ENCODE data around the gene CEP131. TPM values are rescaled to one million over a fixed set of nuclear protein-coding genes. Genes with fewer than 3 reads are reported as not detected.

The CEP131 gene
- total RNA-seq, 1 donor from 2014 or later = 33.2 TPM

DNA sequence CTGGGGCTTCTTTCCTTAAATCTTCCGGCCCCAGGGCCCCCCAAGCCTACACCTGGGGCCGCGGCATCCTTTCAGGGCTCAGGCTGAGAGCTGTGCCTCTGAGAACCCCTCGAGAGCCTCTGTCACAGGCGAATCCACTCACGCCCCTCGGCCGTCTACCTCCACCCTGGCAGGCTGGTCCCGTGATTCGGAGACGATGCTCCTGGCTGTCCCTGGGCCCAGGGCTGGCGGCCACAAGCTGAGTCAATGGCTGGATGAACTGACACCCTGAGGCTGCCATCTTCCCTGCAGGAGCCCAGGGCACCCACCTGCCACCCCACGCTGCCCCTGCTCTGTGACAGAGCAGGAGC is 11.7 kb upstream of the CEP131 start:
- DNase-seq (ENCODE audit: low spot score, unreplicated experiment) = no peak
- no peak for TF ChIP-seq CTCF (IDR thresholded peaks at IDR 0.05; ENCODE audit: unreplicated experiment)
- peaks cover 13% of the 10 kb centered on the region for H3K36me3 Mint-ChIP-seq (ENCODE audit: insufficient read depth)
- H3K4me3 Mint-ChIP-seq (ENCODE audit: low read depth) = no peak overlapping the region
- no peaks in the 10 kb centered on the region for H3K27me3 Mint-ChIP-seq
- no peaks in the 10 kb centered on the region for H3K9me3 Mint-ChIP-seq (ENCODE audit: low read depth)
- no peak overlapping the region for H3K27ac Mint-ChIP-seq
- H3K4me1 Mint-ChIP-seq (ENCODE audit: low read depth) = peaks cover 6% of the 10 kb centered on the region

DNA sequence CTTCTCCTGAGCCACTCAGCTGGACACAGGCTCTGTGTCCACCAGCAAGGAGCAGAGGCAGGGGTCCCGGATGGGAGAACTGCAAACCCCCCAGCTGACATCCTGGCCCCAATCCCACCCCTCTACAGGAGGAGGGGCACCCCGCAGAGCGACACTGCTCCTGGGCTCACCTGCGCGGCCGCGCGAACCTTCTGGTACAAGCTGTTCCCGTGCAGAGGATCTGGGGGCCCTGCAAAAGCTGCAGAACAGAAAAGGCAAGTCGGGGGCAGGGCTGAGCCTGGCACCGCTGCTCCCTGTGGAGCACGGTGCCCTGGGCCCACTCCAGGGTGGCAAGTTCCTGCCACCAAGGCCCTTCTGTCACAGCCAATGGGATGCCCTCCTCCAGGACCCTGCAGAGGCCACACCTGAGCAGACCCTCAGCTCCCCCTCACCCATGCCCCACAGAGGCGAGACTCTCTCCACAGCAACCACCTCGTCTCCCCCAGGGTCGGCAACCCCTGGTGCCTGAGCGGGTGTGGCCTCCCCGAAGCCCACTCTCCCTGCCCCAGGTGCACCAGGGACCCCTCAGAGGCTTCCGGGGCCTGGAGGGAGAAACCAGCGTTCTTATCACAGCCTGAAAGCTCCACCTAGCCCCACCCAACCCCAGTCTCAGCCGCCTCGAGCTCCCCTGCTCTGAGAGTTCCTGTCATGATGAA is 11.2 kb upstream of the CEP131 start:
- H3K4me1 Mint-ChIP-seq (ENCODE audit: low read depth) = peaks cover 6% of the 10 kb centered on the region
- no peak overlapping the region for H3K27ac Mint-ChIP-seq
- H3K4me3 Mint-ChIP-seq (ENCODE audit: low read depth) = no peak overlapping the region
- H3K27me3 Mint-ChIP-seq = no peaks in the 10 kb centered on the region
- H3K9me3 Mint-ChIP-seq (ENCODE audit: low read depth) = no peaks in the 10 kb centered on the region
- DNase-seq (ENCODE audit: low spot score, unreplicated experiment) = no peak
- H3K36me3 Mint-ChIP-seq (ENCODE audit: insufficient read depth) = peaks cover 13% of the 10 kb centered on the region
- no peak for TF ChIP-seq CTCF (IDR thresholded peaks at IDR 0.05; ENCODE audit: unreplicated experiment)

GRCh38 chr17:81233316-81233715 is 10.6 kb upstream of the CEP131 start:
- no peak overlapping the region for H3K4me3 Mint-ChIP-seq (ENCODE audit: low read depth)
- H3K36me3 Mint-ChIP-seq (ENCODE audit: insufficient read depth) = peaks cover 13% of the 10 kb centered on the region
- no peaks in the 10 kb centered on the region for H3K9me3 Mint-ChIP-seq (ENCODE audit: low read depth)
- no peak for TF ChIP-seq CTCF (IDR thresholded peaks at IDR 0.05; ENCODE audit: unreplicated experiment)
- no peak overlapping the region for H3K27ac Mint-ChIP-seq
- no peaks in the 10 kb centered on the region for H3K27me3 Mint-ChIP-seq
- DNase-seq (ENCODE audit: low spot score, unreplicated experiment) = no peak
- peaks cover 6% of the 10 kb centered on the region for H3K4me1 Mint-ChIP-seq (ENCODE audit: low read depth)

DNA sequence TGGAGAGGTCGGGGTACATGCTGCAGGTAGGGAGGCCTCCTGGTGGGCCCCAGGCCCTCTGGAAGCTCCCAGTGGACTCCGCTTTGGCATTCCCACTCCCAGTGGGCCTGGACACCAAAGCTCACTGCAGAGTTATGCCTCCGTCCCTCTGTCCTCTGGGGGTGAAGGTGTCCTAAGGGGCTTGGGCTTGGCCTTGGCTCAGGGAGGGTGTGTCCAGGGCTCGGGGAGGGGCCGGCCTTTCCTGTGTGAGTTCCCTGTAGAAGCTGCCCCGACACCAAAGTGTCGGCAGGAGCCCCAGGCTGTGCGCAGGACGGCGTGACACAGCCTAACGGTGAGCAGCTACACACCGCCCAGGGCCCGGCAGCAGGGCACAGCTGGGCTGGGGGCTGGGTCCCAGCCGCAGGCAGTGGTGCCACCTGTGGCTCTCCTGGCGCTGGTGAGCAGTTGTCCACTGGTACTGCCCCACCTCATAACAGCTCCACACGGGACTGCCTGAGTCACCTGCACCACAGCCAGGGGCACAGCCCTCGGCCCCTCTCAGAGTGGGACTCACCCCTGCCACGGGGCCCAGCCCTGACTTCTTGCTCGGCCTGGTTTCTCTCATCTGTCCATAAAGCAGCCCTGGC is 10.0 kb upstream of the CEP131 start:
- H3K4me1 Mint-ChIP-seq (ENCODE audit: low read depth) = peaks cover 2% of the 10 kb centered on the region
- TF ChIP-seq CTCF (IDR thresholded peaks at IDR 0.05; ENCODE audit: unreplicated experiment) = no peak
- H3K36me3 Mint-ChIP-seq (ENCODE audit: insufficient read depth) = peaks cover 14% of the 10 kb centered on the region
- H3K27me3 Mint-ChIP-seq = no peaks in the 10 kb centered on the region
- no peak overlapping the region for H3K27ac Mint-ChIP-seq
- no peak for DNase-seq (ENCODE audit: low spot score, unreplicated experiment)
- no peak overlapping the region for H3K4me3 Mint-ChIP-seq (ENCODE audit: low read depth)
- no peaks in the 10 kb centered on the region for H3K9me3 Mint-ChIP-seq (ENCODE audit: low read depth)

DNA sequence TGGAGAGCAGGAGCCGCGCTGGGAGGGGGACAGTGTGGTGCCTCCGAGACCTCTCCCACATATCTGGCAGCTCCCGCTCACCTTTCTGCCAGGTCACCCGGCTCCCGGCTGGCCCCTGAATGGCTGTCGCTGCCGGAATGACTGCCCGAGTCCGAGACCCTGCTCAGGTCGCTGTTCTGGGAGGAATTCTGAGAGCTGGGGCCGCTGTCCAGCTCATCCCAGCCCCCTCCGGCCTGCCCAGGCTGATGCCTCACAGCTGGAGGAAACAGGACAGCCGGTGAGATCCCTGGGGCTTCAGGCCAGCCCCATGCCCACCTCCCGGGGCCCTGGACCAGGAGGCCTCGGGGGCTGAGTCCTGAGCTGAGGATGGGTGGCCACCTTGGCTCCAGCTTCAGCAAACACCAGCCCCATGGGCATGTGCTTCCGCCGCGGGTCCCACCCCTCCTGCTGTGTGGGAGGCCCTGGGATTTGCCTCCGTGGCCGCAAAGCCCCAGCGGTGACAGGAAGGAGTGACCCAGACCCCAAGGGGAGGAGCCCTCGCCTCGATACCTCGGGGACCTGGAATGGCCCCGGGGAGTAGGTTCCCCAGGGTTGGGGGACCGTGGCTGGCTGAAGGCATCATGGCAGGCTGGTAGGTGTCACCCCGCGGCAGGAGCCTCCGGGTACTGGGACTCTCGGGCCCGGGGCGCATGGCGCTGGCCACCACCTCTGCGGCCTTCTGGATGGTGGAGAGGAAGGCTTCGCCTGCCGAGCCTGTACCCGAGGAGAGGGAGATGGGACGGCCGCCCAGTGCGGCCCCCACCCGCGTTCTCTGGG is 9.2 kb upstream of the CEP131 start:
- Mint-ChIP-seq H3K27me3 (no peaks in the 10 kb centered on the region), H3K9me3 (ENCODE audit: low read depth) (no peaks in the 10 kb centered on the region), H3K27ac (no peak overlapping the region), H3K4me3 (ENCODE audit: low read depth) (no peak overlapping the region), H3K36me3 (ENCODE audit: insufficient read depth) (peaks cover 14% of the 10 kb centered on the region), H3K4me1 (ENCODE audit: low read depth) (peaks cover 2% of the 10 kb centered on the region)
- no peak for DNase-seq (ENCODE audit: low spot score, unreplicated experiment)
- TF ChIP-seq CTCF (IDR thresholded peaks at IDR 0.05; ENCODE audit: unreplicated experiment) = no peak
